AG10803 (cell line): ENCODE data around the gene SLITRK5.

ENCODE experiments used
- DNase-seq: peaks from one replicate; pipeline ENCODE4 v3.0.0; 2010; ENCODE audit warnings: low read depth
- H3K4me3 ChIP-seq: 2 replicates; pipeline ENCODE4 v1.5.1; 2011; ENCODE audit warnings: mild to moderate bottlenecking, low read length, control low read depth
- CTCF ChIP-seq: conservative IDR thresholded peaks from 2 replicates; pipeline ENCODE4 v1.5.1; 2011; ENCODE audit warnings: mild to moderate bottlenecking, low read length, control low read depth, inconsistent platforms

The SLITRK5 gene

GRCh38 chr13:87678372-87678752 lies 7.2 kb downstream of the SLITRK5 start:
- no peak for DNase-seq
- TF ChIP-seq CTCF: no peak
- H3K4me3 ChIP-seq: peak overlapping the region; percentile 37

GRCh38 chr13:87680298-87680697 lies 9.1 kb downstream of the SLITRK5 start:
- H3K4me3 ChIP-seq: no peak overlapping the region
- DNase-seq: no peak
- no peak for TF ChIP-seq CTCF

- TF ChIP-seq CTCF: no peak
- no peak for DNase-seq
- H3K4me3 ChIP-seq: no peak overlapping the region
Measured at GRCh38 chr13:87684850-87685742, 13.9 kb downstream of the SLITRK5 start.

- no peak overlapping the region for H3K4me3 ChIP-seq
- DNase-seq: no peak
- TF ChIP-seq CTCF: no peak
Measured at GRCh38 chr13:87696458-87696857, 25.3 kb downstream of the SLITRK5 start.

GRCh38 chr13:87698268-87698667 lies 27.1 kb downstream of the SLITRK5 start:
- DNase-seq: no peak
- no peak overlapping the region for H3K4me3 ChIP-seq
- no peak for TF ChIP-seq CTCF

- no peak for TF ChIP-seq CTCF
- no peak overlapping the region for H3K4me3 ChIP-seq
- no peak for DNase-seq
Measured at GRCh38 chr13:87709947-87710346, 38.8 kb downstream of the SLITRK5 start.

GRCh38 chr13:87712012-87712411 lies 40.8 kb downstream of the SLITRK5 start:
- TF ChIP-seq CTCF: no peak
- H3K4me3 ChIP-seq: no peak overlapping the region
- DNase-seq: no peak
